Smooth muscle cell (in vitro differentiated cells): ENCODE measurements around the gene WNT6. TPM values are rescaled to one million over a fixed set of nuclear protein-coding genes. Genes with fewer than 3 reads are reported as not detected.

Source experiments
- DNase-seq: peaks from one replicate; lab custom pipeline; 2025; ENCODE audit not compliant: unreplicated experiment; lab: John Stamatoyannopoulos, UW
- H2AFZ ChIP-seq: fragments of 200-600 bp; sonication (generic); 2 replicates; pipeline ENCODE4 v1.6.0; 2016; ENCODE audit warnings: antibody characterized with exemption, low read depth, mild to moderate bottlenecking
- H3F3A ChIP-seq: fragments of 200-600 bp; sonication (generic); 2 replicates; pipeline ENCODE4 v1.6.0; 2017; ENCODE audit warnings: antibody characterized with exemption, low read depth
- H3K27ac ChIP-seq: fragments of 200-600 bp; sonication (generic); 2 replicates; pipeline ENCODE4 v1.5.1; 2016; ENCODE audit warnings: low read depth, mild to moderate bottlenecking
- H3K27me3 ChIP-seq: fragments of 200-600 bp; sonication (generic); 2 replicates; pipeline ENCODE4 v1.6.1; 2016; ENCODE audit warnings: low read depth, mild to moderate bottlenecking
- H3K36me3 ChIP-seq: fragments of 200-600 bp; sonication (generic); 2 replicates; pipeline ENCODE4 v1.5.1; 2016; ENCODE audit warnings: low read depth
- H3K4me1 ChIP-seq: fragments of 200-600 bp; sonication (generic); 2 replicates; pipeline ENCODE4 v1.5.1; 2016; ENCODE audit warnings: low read depth
- H3K4me2 ChIP-seq: fragments of 200-600 bp; sonication (generic); 2 replicates; pipeline ENCODE4 v1.6.0; 2016; ENCODE audit warnings: mild to moderate bottlenecking
- H3K4me3 ChIP-seq: fragments of 200-600 bp; sonication (generic); 2 replicates; pipeline ENCODE4 v1.5.1; 2016; ENCODE audit warnings: mild to moderate bottlenecking
- H3K79me2 ChIP-seq: fragments of 200-600 bp; sonication (generic); 2 replicates; pipeline ENCODE4 v1.6.0; 2016; ENCODE audit warnings: low read depth, mild to moderate bottlenecking
- H3K9ac ChIP-seq: fragments of 200-600 bp; sonication (generic); 2 replicates; pipeline ENCODE4 v1.6.0; 2016; ENCODE audit warnings: low read depth
- H3K9me3 ChIP-seq: fragments of 200-600 bp; sonication (generic); replicated peaks from 2 replicates; pipeline ENCODE4 v1.5.1; 2016; ENCODE audit warnings: low read depth
- H4K20me1 ChIP-seq: fragments of 200-600 bp; sonication (generic); 2 replicates; pipeline ENCODE4 v1.6.0; 2016; ENCODE audit warnings: low read depth
- CTCF ChIP-seq: fragments of 200-600 bp; sonication (generic); IDR thresholded peaks from 2 replicates; pipeline ENCODE4 v1.5.1; 2017; ENCODE audit warnings: borderline replicate concordance, mild to moderate bottlenecking, antibody characterized with exemption; ENCODE audit not compliant: insufficient read depth, poor library complexity, severe bottlenecking
- WGBS: methylation state at CpG from one replicate; pipeline ENCODE4 v1.1.7; 2016; ENCODE audit warnings: low lambda C conversion rate; 5-methylcytosine and 5-hydroxymethylcytosine counted together
- polyA plus RNA-seq: library from polyadenylated mRNA; unstranded; fragments of >200 nt; fragmentation: Nextera tagmentation; extraction: Ambion mirVana; gene quantifications from 2 replicates; pipeline ENCODE4 v1.2.1, GENCODE V29; 2016
- total RNA-seq: library from RNA; depleted of rRNA; stranded (reverse); fragments of >200 nt; gene quantifications from 2 replicates; pipeline ENCODE4 v1.2.3, GENCODE V29; 2014

Gene WNT6
- total and polyA plus RNA-seq, 2 experiments from 2014 or later, result 7.9 to 12.1 TPM

DNA sequence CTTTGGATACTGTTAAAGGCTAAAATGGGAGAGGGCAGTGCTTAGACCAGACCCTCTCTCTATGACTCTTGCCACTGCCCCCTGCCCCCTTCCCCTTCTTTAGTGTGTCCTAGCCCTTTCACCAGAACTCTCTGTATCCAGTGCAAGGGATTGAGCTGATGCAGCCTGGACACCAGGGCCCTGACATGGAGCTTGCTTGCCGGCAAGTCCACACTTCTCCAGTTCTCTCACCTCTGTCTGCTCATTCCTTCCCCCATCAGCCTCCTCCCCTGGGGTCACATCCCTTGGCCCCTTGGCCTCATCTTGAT lies 1.5 kb upstream of the WNT6 start:
- no peaks in the 10 kb centered on the region for H4K20me1 ChIP-seq
- no peak overlapping the region for H3K4me3 ChIP-seq
- H3K9me3 ChIP-seq, result no peaks in the 10 kb centered on the region
- TF ChIP-seq CTCF, result no peak
- H3F3A ChIP-seq, result no peaks in the 10 kb centered on the region
- 45% methylated on average over 1 of the region's 1 CpG for WGBS
- peaks cover 12% of the 10 kb centered on the region for H3K4me1 ChIP-seq
- H3K9ac ChIP-seq, result no peak overlapping the region
- peaks cover 50% of the 10 kb centered on the region for H3K27me3 ChIP-seq
- no peaks in the 10 kb centered on the region for H3K79me2 ChIP-seq
- no peak overlapping the region for H2AFZ ChIP-seq
- no peak for DNase-seq
- no peak overlapping the region for H3K27ac ChIP-seq
- no peak overlapping the region for H3K4me2 ChIP-seq
- no peaks in the 10 kb centered on the region for H3K36me3 ChIP-seq

DNA sequence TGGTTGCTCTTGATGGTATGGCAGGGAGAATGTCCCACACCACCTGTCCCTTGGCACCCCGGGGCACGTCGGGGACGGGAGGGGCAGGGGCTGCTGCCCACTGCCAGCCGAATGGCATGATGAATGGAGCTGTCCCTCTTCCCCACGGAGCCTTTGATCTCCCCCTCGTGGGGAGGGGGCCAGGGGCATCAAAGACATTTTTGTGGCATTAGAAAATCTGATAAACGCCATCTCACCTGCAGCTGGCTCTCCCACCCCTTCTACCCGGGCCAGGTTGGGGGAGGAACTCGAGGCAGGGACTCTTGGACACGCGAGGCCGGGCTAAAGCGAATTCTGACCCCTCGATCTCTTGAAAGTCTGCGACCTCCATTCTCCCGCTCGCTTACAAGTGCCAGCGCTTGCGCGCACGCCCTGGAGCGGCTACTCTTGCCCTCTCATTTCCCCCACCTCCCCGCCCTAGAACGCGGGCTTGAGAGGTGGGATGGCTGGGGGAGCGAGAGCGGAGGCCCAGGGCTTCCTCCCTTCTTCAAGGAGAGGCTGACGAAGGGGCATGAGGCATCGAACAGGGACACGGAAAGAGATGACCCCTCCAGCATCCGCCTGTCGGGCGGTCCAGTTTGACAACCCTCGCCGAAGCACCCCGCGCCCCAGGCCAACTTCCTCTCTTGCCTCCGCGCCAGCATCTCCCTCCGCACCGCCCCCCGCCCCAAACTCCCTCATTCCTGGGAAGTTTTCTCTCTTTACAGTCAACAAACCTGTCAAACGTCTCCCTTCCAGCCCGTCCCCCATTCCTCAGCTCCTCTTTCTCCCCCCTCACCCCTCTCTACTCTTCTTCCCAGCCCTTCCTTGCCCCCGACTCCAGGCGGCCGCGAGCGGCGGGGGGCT lies 692 bp upstream of the WNT6 start:
- Histone ChIP-seq H3K9ac (no peak overlapping the region), H3K9me3 (no peaks in the 10 kb centered on the region), H2AFZ (no peak overlapping the region), H3K79me2 (no peaks in the 10 kb centered on the region), H3K4me1 (peaks cover 6% of the 10 kb centered on the region), H3K36me3 (no peaks in the 10 kb centered on the region), H3F3A (no peaks in the 10 kb centered on the region), H3K27ac (no peak overlapping the region), H3K4me2 (peak overlapping the region; percentile 86), H3K4me3 (peak overlapping the region; percentile 41), H4K20me1 (no peaks in the 10 kb centered on the region), H3K27me3 (peaks cover 50% of the 10 kb centered on the region)
- 2% methylated on average over 44 of the region's 51 CpGs for WGBS
- no peak for DNase-seq
- TF ChIP-seq CTCF, result no peak

GRCh38 chr2:218859988-218860831 lies 605 bp downstream of the WNT6 start:
- Histone ChIP-seq H3K4me2 (peak overlapping the region; percentile 86), H2AFZ (no peak overlapping the region), H3K79me2 (no peaks in the 10 kb centered on the region), H3F3A (no peaks in the 10 kb centered on the region), H3K9me3 (no peaks in the 10 kb centered on the region), H4K20me1 (no peaks in the 10 kb centered on the region), H3K9ac (no peak overlapping the region), H3K4me1 (peaks cover 6% of the 10 kb centered on the region), H3K4me3 (peak overlapping the region; percentile 41), H3K27me3 (peaks cover 50% of the 10 kb centered on the region), H3K27ac (no peak overlapping the region), H3K36me3 (no peaks in the 10 kb centered on the region)
- DNase-seq, result no peak
- WGBS, result 4% methylated on average over 42 of the region's 47 CpGs
- no peak for TF ChIP-seq CTCF
